HG03025 (cell line): ENCODE measurements around the gene KISS1R.

Experiments used
- ATAC-seq: cut with Tn5 transposase; IDR thresholded peaks from one replicate; pipeline ENCODE4 v1.9.1; 2021; ENCODE audit warnings: mild to moderate bottlenecking, moderate library complexity; ENCODE audit not compliant: unreplicated experiment, low FRiP score

The KISS1R gene

DNA sequence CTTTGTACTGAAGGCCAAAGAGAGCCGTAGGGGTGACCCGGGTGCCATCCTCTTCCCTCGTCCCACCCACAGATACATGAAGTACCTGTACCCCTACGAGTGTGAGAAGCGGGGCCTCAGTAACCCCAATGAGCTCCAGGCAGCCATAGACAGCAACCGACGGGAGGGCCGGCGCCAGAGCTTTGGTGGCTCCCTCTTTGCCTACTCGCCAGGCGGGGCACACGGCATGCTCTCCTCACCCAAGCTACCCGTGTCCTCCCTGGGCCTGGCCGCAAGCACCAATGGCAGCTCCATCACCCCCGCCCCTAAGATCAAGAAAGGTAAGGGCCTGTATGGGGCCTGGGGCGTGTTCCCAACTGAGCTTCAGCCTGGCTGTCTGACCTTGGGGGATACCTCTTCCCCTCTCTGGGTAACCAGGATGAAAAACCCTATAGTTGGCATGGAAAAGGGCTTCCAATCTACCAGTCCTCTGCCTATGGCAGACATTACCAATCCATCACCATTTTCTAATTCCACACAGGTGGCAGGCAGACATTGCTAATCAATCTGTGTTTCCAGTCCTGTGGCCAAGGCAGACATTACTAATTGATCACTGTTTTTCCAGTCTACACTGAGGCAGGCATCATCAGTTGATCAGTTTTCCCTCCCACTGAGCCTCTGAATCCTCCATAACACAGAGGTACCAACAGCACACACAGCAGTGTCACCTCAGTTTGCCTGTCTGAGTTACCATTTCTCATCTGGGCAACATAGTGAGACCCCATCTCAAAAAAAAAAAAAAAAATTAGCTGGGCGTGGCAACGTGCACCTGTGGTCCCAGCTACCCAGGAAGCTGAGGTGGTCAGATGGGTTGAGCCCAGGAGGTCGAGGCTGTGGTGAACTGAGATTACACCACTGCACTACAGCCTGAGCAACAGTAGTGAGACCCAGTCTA lies 47.9 kb downstream of the KISS1R start:
- ATAC-seq: no peak

DNA sequence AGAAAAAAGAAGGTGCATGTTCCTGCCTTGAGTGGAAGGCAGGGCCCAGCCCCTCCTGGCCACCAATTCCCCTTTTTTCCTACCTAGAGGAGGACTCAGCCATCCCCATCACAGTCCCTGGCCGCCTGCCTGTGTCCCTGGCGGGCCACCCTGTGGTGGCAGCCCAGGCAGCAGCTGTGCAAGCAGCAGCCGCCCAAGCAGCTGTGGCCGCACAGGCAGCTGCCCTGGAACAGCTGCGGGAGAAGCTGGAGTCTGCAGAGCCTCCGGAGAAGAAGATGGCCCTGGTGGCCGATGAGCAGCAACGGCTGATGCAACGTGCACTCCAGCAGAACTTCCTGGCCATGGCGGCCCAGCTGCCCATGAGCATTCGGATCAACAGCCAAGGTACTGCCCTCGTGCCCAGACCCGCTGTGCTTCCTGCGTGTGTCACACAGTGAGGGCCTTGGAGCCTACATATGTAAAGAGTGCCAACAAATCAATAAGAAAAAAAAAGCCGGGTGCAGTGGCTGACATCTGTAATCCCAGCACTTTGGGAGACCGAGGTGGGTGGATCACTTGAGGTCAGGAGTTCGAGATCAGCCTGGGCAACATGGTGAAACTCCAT lies 49.5 kb downstream of the KISS1R start:
- ATAC-seq: no peak
